ENCODE data around the gene SMTNL1. TPM values are rescaled to one million over a fixed set of nuclear protein-coding genes. Genes with fewer than 3 reads are reported as not detected.
A peak's percentile ranks its signal among the peaks of the same experiment; 100 is the strongest.

SMTNL1 gene
- total and polyA plus RNA-seq, 9 of the 15 experiments (the other 6 are each of a cell fraction or from before 2014, with no cell fraction given) = not detected

GRCh38 chr11:57515332-57516060, 21.9 kb upstream of the SMTNL1 start, which contains the start of gene SLC43A1 (continued):
- TF ChIP-seq MITF (IDR thresholded peaks at IDR 0.05) = peak; percentile 63
- TF ChIP-seq PTRF (tag; IDR thresholded peaks at IDR 0.05) = no peak
- TF ChIP-seq GTF2A2 (tag; IDR thresholded peaks at IDR 0.05) = no peak
- no peak for TF ChIP-seq ZBTB1 (CRISPR knock-in tag; IDR thresholded peaks at IDR 0.05; ENCODE audit: borderline replicate concordance, low read depth)
- no peak for TF ChIP-seq SMARCC2 (IDR thresholded peaks at IDR 0.05; ENCODE audit: low read depth)
- TF ChIP-seq POLR2B (IDR thresholded peaks at IDR 0.05; ENCODE audit: low read depth, partially characterized antibody) = peak; percentile 57
- TF ChIP-seq STAG1 (CRISPR knock-in tag; IDR thresholded peaks at IDR 0.05; ENCODE audit: borderline replicate concordance) = no peak
- peak; percentile 61 for TF ChIP-seq TBP (optimal IDR thresholded peaks at IDR 0.05; ENCODE audit: low read depth, low read length)
- peak; percentile 22; the same call in 1 of the 2 replicates for TF ChIP-seq LEF1 (IDR thresholded peaks at IDR 0.05)
- TF ChIP-seq NRF1 (conservative IDR thresholded peaks at IDR 0.05 in 1 of 2, IDR thresholded peaks at IDR 0.05 in 1 of 2) = peak; percentile 67 to 73
- TF ChIP-seq ZNF121 (CRISPR knock-in tag; conservative IDR thresholded peaks at IDR 0.05) = no peak
- no peak for TF ChIP-seq TEAD2 (tag; IDR thresholded peaks at IDR 0.05)
- TF ChIP-seq RBM34 (IDR thresholded peaks at IDR 0.05; ENCODE audit: borderline replicate concordance, insufficient read depth, low read length) = no peak
- peak; percentile 44; the same call in 1 of the 2 replicates for TF ChIP-seq CAMTA2 (CRISPR knock-in tag; conservative IDR thresholded peaks at IDR 0.05)
- no peak for TF ChIP-seq TBL1XR1 (IDR thresholded peaks at IDR 0.05; ENCODE audit: low read length in 2 of 2)
- peak; percentile 31; the same call in 1 of the 2 replicates for TF ChIP-seq SUPT5H (IDR thresholded peaks at IDR 0.05)
- TF ChIP-seq RHOXF2B (CRISPR knock-in tag; conservative IDR thresholded peaks at IDR 0.05) = no peak
- no peak for TF ChIP-seq HDGF (IDR thresholded peaks at IDR 0.05)
- no peak for TF ChIP-seq ASH1L (IDR thresholded peaks at IDR 0.05; ENCODE audit: borderline replicate concordance, low read depth, partially characterized antibody)
- peak; percentile 94 for TF ChIP-seq USF2 (CRISPR knock-in tag; IDR thresholded peaks at IDR 0.05)
- peak; percentile 42 for TF ChIP-seq EGR1 (conservative IDR thresholded peaks at IDR 0.05)
- peak; percentile 86 for TF ChIP-seq MYC (IDR thresholded peaks at IDR 0.05; ENCODE audit: low read depth, low read length)
- no peak for TF ChIP-seq MYC (CRISPR knock-in tag; IDR thresholded peaks at IDR 0.05; ENCODE audit: borderline replicate concordance, low read depth)
- TF ChIP-seq PCBP1 (IDR thresholded peaks at IDR 0.05; ENCODE audit: low read depth, low read length, poor library complexity, severe bottlenecking) = peak; percentile 52
- TF ChIP-seq, protein P1, sequence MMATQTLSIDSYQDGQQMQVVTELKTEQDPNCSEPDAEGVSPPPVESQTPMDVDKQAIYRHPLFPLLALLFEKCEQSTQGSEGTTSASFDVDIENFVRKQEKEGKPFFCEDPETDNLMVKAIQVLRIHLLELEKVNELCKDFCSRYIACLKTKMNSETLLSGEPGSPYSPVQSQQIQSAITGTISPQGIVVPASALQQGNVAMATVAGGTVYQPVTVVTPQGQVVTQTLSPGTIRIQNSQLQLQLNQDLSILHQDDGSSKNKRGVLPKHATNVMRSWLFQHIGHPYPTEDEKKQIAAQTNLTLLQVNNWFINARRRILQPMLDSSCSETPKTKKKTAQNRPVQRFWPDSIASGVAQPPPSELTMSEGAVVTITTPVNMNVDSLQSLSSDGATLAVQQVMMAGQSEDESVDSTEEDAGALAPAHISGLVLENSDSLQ (IDR thresholded peaks at IDR 0.05) = no peak
- TF ChIP-seq, protein P2, sequence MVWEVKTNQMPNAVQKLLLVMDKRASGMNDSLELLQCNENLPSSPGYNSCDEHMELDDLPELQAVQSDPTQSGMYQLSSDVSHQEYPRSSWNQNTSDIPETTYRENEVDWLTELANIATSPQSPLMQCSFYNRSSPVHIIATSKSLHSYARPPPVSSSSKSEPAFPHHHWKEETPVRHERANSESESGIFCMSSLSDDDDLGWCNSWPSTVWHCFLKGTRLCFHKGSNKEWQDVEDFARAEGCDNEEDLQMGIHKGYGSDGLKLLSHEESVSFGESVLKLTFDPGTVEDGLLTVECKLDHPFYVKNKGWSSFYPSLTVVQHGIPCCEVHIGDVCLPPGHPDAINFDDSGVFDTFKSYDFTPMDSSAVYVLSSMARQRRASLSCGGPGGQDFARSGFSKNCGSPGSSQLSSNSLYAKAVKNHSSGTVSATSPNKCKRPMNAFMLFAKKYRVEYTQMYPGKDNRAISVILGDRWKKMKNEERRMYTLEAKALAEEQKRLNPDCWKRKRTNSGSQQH (CRISPR knock-in tag; IDR thresholded peaks at IDR 0.05) = no peak

Measured in K562 (cell line).